NCI-H2081 (cell line): ENCODE data around the gene NEMP2.
"Not testable (repeated sequence)": the region's sequence is repeated elsewhere in the genome, so short reads cannot be mapped to it uniquely, and the experiment has no call there.

Experiments used
- DNase-seq, 2 experiments: peaks; one replicate each; lab custom pipeline; 2025; lab: John Stamatoyannopoulos, UW

NEMP2 gene

GRCh38 chr2:190526105-190526750, 8.3 kb downstream of the NEMP2 start:
- no peak for DNase-seq

- DNase-seq: no peak
Measured at GRCh38 chr2:190524928-190525327, 9.6 kb downstream of the NEMP2 start.

GRCh38 chr2:190519975-190520767, 14.4 kb downstream of the NEMP2 start:
- DNase-seq: no peak

- no peak for DNase-seq
Measured at GRCh38 chr2:190517468-190517867, 17.1 kb downstream of the NEMP2 start.

- DNase-seq: no peak
Measured at GRCh38 chr2:190515687-190516086, 18.8 kb downstream of the NEMP2 start.

GRCh38 chr2:190514676-190515075, 19.8 kb downstream of the NEMP2 start:
- no peak for DNase-seq

GRCh38 chr2:190513877-190514276, 20.6 kb downstream of the NEMP2 start:
- no peak for DNase-seq

- no peak for DNase-seq
Measured at GRCh38 chr2:190512539-190513095, 21.9 kb downstream of the NEMP2 start.

GRCh38 chr2:190511104-190511503, 23.4 kb downstream of the NEMP2 start:
- peak; percentile 34 to 65 for DNase-seq

- not testable (repeated sequence) for DNase-seq
Measured at GRCh38 chr2:190509895-190510294, 24.6 kb downstream of the NEMP2 start.

- peak; percentile 89 to 94 for DNase-seq
Measured at GRCh38 chr2:190507135-190507534, 27.4 kb downstream of the NEMP2 start.

- DNase-seq: peak; percentile 84 to 97
Measured at GRCh38 chr2:190506666-190507065, 27.9 kb downstream of the NEMP2 start.

GRCh38 chr2:190505696-190506095, 28.8 kb downstream of the NEMP2 start:
- DNase-seq: peak in 1 of 2 experiments; percentile 29

- no peak for DNase-seq
Measured at GRCh38 chr2:190504912-190505311, 29.6 kb downstream of the NEMP2 start.

GRCh38 chr2:190503088-190503487, 31.4 kb downstream of the NEMP2 start:
- DNase-seq: no peak

GRCh38 chr2:190501702-190502407, 32.7 kb downstream of the NEMP2 start:
- peak in 1 of 2 experiments; percentile 28 for DNase-seq

- no peak for DNase-seq
Measured at GRCh38 chr2:190501231-190501630, 33.3 kb downstream of the NEMP2 start.

GRCh38 chr2:190500054-190500502, 34.4 kb downstream of the NEMP2 start:
- no peak for DNase-seq

GRCh38 chr2:190499273-190499672, 35.2 kb downstream of the NEMP2 start:
- no peak for DNase-seq

- no peak for DNase-seq
Measured at GRCh38 chr2:190497428-190497827, 37.1 kb downstream of the NEMP2 start.

- not testable (repeated sequence) for DNase-seq
Measured at GRCh38 chr2:190494600-190495227, 39.8 kb downstream of the NEMP2 start.

- no peak for DNase-seq
Measured at GRCh38 chr2:190493095-190493494, 41.4 kb downstream of the NEMP2 start.
